ENCODE data around the gene PDE9A. TPM values are rescaled to one million over a fixed set of nuclear protein-coding genes. Genes with fewer than 3 reads are reported as not detected.
A peak's percentile ranks its signal among the peaks of the same experiment; 100 is the strongest.

The PDE9A gene
- total RNA-seq, 1 donor from 2014 or later, result 13.1 TPM

- no peaks in the 10 kb centered on the region for H3K9me3 Mint-ChIP-seq
- H3K4me3 Mint-ChIP-seq, result no peak overlapping the region
- intact Hi-C loops (cut with micrococcal nuclease), result no loop called here
- peaks cover 5% of the 10 kb centered on the region for H3K36me3 Mint-ChIP-seq (ENCODE audit: low read depth)
- H3K27me3 Mint-ChIP-seq, result no peaks in the 10 kb centered on the region
- peaks cover 6% of the 10 kb centered on the region for H3K4me1 Mint-ChIP-seq
- no peak overlapping the region for H3K27ac Mint-ChIP-seq
- no peak for DNase-seq
Measured at GRCh38 chr21:42756580-42757250, 103.3 kb downstream of the PDE9A start.

GRCh38 chr21:42757422-42757821, 104.0 kb downstream of the PDE9A start:
- Mint-ChIP-seq H3K9me3 (no peaks in the 10 kb centered on the region), H3K4me3 (no peak overlapping the region), H3K4me1 (peaks cover 6% of the 10 kb centered on the region), H3K27ac (no peak overlapping the region), H3K27me3 (no peaks in the 10 kb centered on the region), H3K36me3 (ENCODE audit: low read depth) (peaks cover 9% of the 10 kb centered on the region)
- DNase-seq, result no peak
- intact Hi-C loops (cut with micrococcal nuclease), result no loop called here

GRCh38 chr21:42757826-42758655, 104.6 kb downstream of the PDE9A start:
- no peak for DNase-seq
- Mint-ChIP-seq H3K9me3 (no peaks in the 10 kb centered on the region), H3K4me1 (peaks cover 6% of the 10 kb centered on the region), H3K4me3 (no peak overlapping the region), H3K27me3 (no peaks in the 10 kb centered on the region), H3K36me3 (ENCODE audit: low read depth) (peaks cover 9% of the 10 kb centered on the region), H3K27ac (no peak overlapping the region)
- intact Hi-C loops (cut with micrococcal nuclease), result no loop called here

DNA sequence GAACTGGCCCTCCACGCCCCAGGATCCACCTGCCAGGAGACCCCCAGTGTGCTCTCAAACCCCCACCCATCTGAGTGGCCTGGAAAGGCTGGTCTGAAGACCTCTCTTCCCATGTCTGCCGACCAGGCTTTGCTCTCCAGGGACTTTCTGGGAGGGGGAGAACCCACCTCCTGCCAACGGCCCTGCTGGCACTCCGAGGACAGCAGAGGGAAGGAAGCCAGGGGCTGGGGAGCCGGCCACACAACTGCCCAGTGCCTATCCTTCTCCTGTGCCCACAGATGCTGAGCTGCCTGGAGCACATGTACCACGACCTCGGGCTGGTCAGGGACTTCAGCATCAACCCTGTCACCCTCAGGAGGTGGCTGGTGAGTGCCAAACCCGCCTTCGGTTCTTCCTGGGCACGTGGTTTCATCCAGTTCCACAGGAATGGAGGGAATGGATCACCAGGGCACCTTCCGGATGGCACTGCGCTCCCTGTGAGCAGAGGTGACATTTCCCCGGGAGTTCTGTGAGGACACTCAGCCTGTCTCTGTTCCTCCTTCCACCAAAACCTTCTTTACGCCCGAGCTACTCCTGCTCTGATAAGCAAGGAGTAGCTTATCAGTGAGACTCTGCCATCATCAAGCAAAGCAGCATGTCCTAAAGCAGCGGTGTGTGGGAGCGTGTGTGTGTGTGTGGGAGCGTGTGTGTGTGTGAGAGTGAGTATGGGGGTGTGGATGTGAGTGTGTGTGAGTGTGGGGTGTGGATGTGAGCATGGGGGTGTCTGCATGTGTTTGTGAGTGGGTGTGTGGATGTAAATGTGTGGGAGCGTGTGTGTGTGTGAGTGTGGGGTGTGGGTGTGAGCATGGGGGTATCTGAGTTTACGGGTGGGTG, 105.5 kb downstream of the PDE9A start:
- peak overlapping the region; percentile 39 for H3K27ac Mint-ChIP-seq
- intact Hi-C loops (cut with micrococcal nuclease), result no loop called here
- peaks cover 9% of the 10 kb centered on the region for H3K36me3 Mint-ChIP-seq (ENCODE audit: low read depth)
- DNase-seq, result no peak
- H3K27me3 Mint-ChIP-seq, result no peaks in the 10 kb centered on the region
- H3K4me1 Mint-ChIP-seq, result peaks cover 6% of the 10 kb centered on the region
- no peaks in the 10 kb centered on the region for H3K9me3 Mint-ChIP-seq
- H3K4me3 Mint-ChIP-seq, result no peak overlapping the region

DNA sequence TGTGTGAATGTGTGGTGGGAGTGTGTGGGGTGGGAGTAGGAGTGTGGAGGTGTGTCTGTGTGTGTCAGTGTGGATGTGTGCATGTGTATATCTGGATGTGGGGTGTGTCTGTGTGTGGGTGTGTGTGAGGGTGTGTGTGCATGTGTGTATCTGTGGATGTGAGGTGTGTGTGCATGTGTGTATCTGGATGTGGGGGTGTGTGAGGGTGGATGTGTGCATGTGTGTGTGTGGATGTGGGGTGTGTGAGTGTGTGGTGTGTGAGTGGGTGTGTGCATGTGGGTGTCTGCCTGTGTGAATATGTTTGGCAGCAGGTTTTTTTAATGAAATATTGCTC, 106.1 kb downstream of the PDE9A start:
- H3K27me3 Mint-ChIP-seq, result no peaks in the 10 kb centered on the region
- H3K36me3 Mint-ChIP-seq (ENCODE audit: low read depth), result peaks cover 10% of the 10 kb centered on the region
- H3K27ac Mint-ChIP-seq, result peak overlapping the region; percentile 39
- no peaks in the 10 kb centered on the region for H3K9me3 Mint-ChIP-seq
- intact Hi-C loops (cut with micrococcal nuclease), result no loop called here
- peaks cover 6% of the 10 kb centered on the region for H3K4me1 Mint-ChIP-seq
- DNase-seq, result no peak
- no peak overlapping the region for H3K4me3 Mint-ChIP-seq

DNA sequence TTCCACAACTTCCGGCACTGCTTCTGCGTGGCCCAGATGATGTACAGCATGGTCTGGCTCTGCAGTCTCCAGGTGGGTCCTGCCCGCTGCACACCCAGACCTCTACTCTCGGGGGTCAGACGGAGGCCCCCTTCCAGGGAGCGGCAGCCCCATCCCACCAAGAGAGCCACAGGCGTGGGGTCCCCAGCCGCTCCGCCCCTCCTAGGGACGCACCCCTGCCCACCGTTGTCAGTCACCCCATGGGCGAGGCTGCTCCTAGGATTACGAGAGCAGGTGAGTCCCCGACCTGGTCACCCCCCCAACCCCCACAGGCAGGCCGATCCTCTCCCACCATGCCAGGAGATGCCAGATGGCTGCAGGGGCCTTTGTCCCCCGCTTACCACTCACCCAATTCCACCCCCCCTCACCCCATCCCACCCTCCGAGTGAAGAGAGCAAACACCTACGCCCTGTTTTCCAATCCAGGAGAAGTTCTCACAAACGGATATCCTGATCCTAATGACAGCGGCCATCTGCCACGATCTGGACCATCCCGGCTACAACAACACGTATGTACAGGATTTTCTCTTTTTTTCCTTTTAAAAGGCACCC, 107.0 kb downstream of the PDE9A start:
- Mint-ChIP-seq H3K27me3 (no peaks in the 10 kb centered on the region), H3K36me3 (ENCODE audit: low read depth) (peaks cover 13% of the 10 kb centered on the region), H3K4me1 (peaks cover 6% of the 10 kb centered on the region), H3K9me3 (no peaks in the 10 kb centered on the region), H3K4me3 (no peak overlapping the region), H3K27ac (no peak overlapping the region)
- DNase-seq, result no peak
- intact Hi-C loops (cut with micrococcal nuclease), result no loop called here

- no peaks in the 10 kb centered on the region for H3K9me3 Mint-ChIP-seq
- H3K27ac Mint-ChIP-seq, result no peak overlapping the region
- intact Hi-C loops (cut with micrococcal nuclease), result no loop called here
- no peaks in the 10 kb centered on the region for H3K27me3 Mint-ChIP-seq
- H3K4me1 Mint-ChIP-seq, result peaks cover 6% of the 10 kb centered on the region
- no peak overlapping the region for H3K4me3 Mint-ChIP-seq
- DNase-seq, result no peak
- peaks cover 13% of the 10 kb centered on the region for H3K36me3 Mint-ChIP-seq (ENCODE audit: low read depth)
Measured at GRCh38 chr21:42760951-42761751, 107.7 kb downstream of the PDE9A start.

GRCh38 chr21:42761776-42762335, 108.4 kb downstream of the PDE9A start:
- no peaks in the 10 kb centered on the region for H3K27me3 Mint-ChIP-seq
- H3K4me3 Mint-ChIP-seq, result no peak overlapping the region
- no peaks in the 10 kb centered on the region for H3K9me3 Mint-ChIP-seq
- no peak overlapping the region for H3K27ac Mint-ChIP-seq
- DNase-seq, result no peak
- H3K36me3 Mint-ChIP-seq (ENCODE audit: low read depth), result peaks cover 13% of the 10 kb centered on the region
- intact Hi-C loops (cut with micrococcal nuclease), result no loop called here
- H3K4me1 Mint-ChIP-seq, result peaks cover 6% of the 10 kb centered on the region

- intact Hi-C loops (cut with micrococcal nuclease), result no loop called here
- Mint-ChIP-seq H3K9me3 (no peaks in the 10 kb centered on the region), H3K4me3 (no peak overlapping the region), H3K4me1 (peaks cover 6% of the 10 kb centered on the region), H3K27ac (no peak overlapping the region), H3K36me3 (ENCODE audit: low read depth) (peaks cover 15% of the 10 kb centered on the region), H3K27me3 (no peaks in the 10 kb centered on the region)
- DNase-seq, result no peak
Measured at GRCh38 chr21:42763581-42764442, 110.4 kb downstream of the PDE9A start.

DNA sequence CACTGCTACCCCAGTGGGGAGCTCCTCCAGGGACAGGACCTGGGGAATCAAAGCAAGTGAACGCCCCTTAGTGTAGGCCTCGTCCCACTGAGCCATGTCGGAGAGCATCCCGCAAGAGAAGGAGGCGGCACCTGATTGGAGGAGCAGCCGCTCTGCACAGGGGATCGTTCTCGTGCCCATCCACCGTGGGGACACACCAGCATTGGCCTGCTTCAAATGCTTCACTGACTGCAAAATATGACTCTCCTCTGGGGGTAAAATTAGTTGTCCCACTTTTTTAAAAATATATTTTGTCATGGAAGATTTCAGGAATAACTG, 111.0 kb downstream of the PDE9A start:
- Mint-ChIP-seq H3K9me3 (no peaks in the 10 kb centered on the region), H3K27me3 (no peaks in the 10 kb centered on the region), H3K36me3 (ENCODE audit: low read depth) (peaks cover 18% of the 10 kb centered on the region), H3K4me1 (peaks cover 3% of the 10 kb centered on the region), H3K27ac (no peak overlapping the region), H3K4me3 (no peak overlapping the region)
- DNase-seq, result no peak
- intact Hi-C loops (cut with micrococcal nuclease), result no loop called here

DNA sequence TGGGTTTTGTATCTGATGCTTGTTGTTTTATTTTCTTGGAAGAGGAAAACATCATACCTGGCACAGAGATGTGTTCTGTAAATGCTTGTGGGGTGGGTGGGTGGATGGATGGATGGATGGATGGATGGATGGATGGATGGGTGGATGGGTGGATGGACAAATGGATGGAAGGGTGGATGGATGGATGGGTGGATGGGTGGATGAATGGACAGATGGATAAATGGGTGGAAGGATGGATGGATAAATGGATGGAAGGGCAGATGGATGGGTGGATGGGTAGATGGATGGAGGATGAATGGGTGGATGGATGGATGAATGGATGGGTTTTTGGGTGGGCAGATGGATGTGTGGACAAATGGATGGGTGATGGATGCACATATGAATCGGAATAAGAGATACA, 111.5 kb downstream of the PDE9A start:
- DNase-seq, result no peak
- Mint-ChIP-seq H3K36me3 (ENCODE audit: low read depth) (peaks cover 18% of the 10 kb centered on the region), H3K4me3 (no peak overlapping the region), H3K27me3 (no peaks in the 10 kb centered on the region), H3K9me3 (no peaks in the 10 kb centered on the region), H3K4me1 (no peaks in the 10 kb centered on the region), H3K27ac (no peak overlapping the region)
- intact Hi-C loops (cut with micrococcal nuclease), result no loop called here

- Mint-ChIP-seq H3K4me1 (no peaks in the 10 kb centered on the region), H3K27me3 (no peaks in the 10 kb centered on the region), H3K4me3 (no peak overlapping the region), H3K27ac (no peak overlapping the region), H3K9me3 (no peaks in the 10 kb centered on the region), H3K36me3 (ENCODE audit: low read depth) (peaks cover 19% of the 10 kb centered on the region)
- DNase-seq, result no peak
- intact Hi-C loops (cut with micrococcal nuclease), result no loop called here
Measured at GRCh38 chr21:42765656-42766055, 112.2 kb downstream of the PDE9A start.
